ENCODE measurements around the gene BAZ2B. TPM values are rescaled to one million over a fixed set of nuclear protein-coding genes. Genes with fewer than 3 reads are reported as not detected.

The BAZ2B gene
- total and polyA plus RNA-seq, 9 of the 15 experiments (the other 6 are each of a cell fraction or from before 2014, with no cell fraction given) = 7.5 to 38.6 (median 19.8) TPM

DNA sequence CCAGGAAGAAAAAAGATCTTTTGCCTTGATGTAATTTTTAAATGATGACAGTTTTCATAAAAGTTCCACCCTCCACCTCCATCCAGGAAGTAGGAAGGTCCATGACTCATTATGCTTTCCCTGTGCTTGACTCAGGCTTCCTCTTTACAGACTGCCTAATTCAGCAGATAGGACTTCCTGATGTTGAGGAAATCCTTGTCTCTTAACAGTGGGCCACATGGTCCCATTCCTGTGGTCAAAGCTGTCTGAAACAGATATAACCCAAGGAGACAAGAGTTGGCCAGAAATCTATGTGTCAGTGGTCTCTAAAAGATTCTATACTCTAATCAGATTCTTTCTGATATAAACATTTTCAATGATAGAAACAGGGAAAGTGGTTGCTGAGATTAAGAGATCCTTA lies 119.1 kb downstream of the BAZ2B start (continued):
- TF ChIP-seq, protein P1, sequence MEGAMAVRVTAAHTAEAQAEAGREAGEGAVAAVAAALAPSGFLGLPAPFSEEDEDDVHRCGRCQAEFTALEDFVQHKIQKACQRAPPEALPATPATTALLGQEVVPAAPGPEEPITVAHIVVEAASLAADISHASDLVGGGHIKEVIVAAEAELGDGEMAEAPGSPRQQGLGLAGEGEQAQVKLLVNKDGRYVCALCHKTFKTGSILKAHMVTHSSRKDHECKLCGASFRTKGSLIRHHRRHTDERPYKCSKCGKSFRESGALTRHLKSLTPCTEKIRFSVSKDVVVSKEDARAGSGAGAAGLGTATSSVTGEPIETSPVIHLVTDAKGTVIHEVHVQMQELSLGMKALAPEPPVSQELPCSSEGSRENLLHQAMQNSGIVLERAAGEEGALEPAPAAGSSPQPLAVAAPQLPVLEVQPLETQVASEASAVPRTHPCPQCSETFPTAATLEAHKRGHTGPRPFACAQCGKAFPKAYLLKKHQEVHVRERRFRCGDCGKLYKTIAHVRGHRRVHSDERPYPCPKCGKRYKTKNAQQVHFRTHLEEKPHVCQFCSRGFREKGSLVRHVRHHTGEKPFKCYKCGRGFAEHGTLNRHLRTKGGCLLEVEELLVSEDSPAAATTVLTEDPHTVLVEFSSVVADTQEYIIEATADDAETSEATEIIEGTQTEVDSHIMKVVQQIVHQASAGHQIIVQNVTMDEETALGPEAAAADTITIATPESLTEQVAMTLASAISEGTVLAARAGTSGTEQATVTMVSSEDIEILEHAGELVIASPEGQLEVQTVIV (CRISPR knock-in tag; IDR thresholded peaks at IDR 0.05; ENCODE audit: borderline replicate concordance) = no peak
- TF ChIP-seq CBX8 (IDR thresholded peaks at IDR 0.05; ENCODE audit: borderline replicate concordance, extremely low read depth, low read depth, low read length, poor library complexity, severe bottlenecking) (no peak), SIN3B (IDR thresholded peaks at IDR 0.05; ENCODE audit: low read depth) (no peak), ZBED1 (IDR thresholded peaks at IDR 0.05) (no peak), U2AF2 (optimal IDR thresholded peaks at IDR 0.05; ENCODE audit: low read depth, low read length) (no peak), MTA1 (IDR thresholded peaks at IDR 0.05; ENCODE audit: borderline replicate concordance) (no peak), SMAD4 (CRISPR knock-in tag; conservative IDR thresholded peaks at IDR 0.05) (peak; percentile 75), DACH1 (IDR thresholded peaks at IDR 0.05; ENCODE audit: partially characterized antibody) (no peak), ELF2 (CRISPR knock-in tag; IDR thresholded peaks at IDR 0.05) (no peak), IRF2 (CRISPR knock-in tag; IDR thresholded peaks at IDR 0.05) (no peak), BDP1 (IDR thresholded peaks at IDR 0.05; ENCODE audit: insufficient read depth, insufficient read length) (no peak), OTX1 (CRISPR knock-in tag; IDR thresholded peaks at IDR 0.05) (no peak), CHCHD3 (CRISPR knock-in tag; IDR thresholded peaks at IDR 0.05) (no peak), PTRF (tag; IDR thresholded peaks at IDR 0.05) (no peak), NFRKB (IDR thresholded peaks at IDR 0.05; ENCODE audit: low read depth) (no peak), ZNF23 (CRISPR knock-in tag; IDR thresholded peaks at IDR 0.05) (no peak), MYC (IDR thresholded peaks at IDR 0.05; ENCODE audit: low read depth, low read length) (peak; percentile 84), MYC (CRISPR knock-in tag; IDR thresholded peaks at IDR 0.05; ENCODE audit: borderline replicate concordance, low read depth) (no peak), HNRNPH1 (optimal IDR thresholded peaks at IDR 0.05; ENCODE audit: low read depth, low read length) (no peak)
- TF ChIP-seq, protein P2, sequence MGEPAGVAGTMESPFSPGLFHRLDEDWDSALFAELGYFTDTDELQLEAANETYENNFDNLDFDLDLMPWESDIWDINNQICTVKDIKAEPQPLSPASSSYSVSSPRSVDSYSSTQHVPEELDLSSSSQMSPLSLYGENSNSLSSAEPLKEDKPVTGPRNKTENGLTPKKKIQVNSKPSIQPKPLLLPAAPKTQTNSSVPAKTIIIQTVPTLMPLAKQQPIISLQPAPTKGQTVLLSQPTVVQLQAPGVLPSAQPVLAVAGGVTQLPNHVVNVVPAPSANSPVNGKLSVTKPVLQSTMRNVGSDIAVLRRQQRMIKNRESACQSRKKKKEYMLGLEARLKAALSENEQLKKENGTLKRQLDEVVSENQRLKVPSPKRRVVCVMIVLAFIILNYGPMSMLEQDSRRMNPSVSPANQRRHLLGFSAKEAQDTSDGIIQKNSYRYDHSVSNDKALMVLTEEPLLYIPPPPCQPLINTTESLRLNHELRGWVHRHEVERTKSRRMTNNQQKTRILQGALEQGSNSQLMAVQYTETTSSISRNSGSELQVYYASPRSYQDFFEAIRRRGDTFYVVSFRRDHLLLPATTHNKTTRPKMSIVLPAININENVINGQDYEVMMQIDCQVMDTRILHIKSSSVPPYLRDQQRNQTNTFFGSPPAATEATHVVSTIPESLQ (CRISPR knock-in tag; IDR thresholded peaks at IDR 0.05) = no peak
- TF ChIP-seq, protein P3, sequence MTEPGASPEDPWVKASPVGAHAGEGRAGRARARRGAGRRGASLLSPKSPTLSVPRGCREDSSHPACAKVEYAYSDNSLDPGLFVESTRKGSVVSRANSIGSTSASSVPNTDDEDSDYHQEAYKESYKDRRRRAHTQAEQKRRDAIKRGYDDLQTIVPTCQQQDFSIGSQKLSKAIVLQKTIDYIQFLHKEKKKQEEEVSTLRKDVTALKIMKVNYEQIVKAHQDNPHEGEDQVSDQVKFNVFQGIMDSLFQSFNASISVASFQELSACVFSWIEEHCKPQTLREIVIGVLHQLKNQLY (CRISPR knock-in tag; conservative IDR thresholded peaks at IDR 0.05) = no peak
- TF ChIP-seq, protein P4, sequence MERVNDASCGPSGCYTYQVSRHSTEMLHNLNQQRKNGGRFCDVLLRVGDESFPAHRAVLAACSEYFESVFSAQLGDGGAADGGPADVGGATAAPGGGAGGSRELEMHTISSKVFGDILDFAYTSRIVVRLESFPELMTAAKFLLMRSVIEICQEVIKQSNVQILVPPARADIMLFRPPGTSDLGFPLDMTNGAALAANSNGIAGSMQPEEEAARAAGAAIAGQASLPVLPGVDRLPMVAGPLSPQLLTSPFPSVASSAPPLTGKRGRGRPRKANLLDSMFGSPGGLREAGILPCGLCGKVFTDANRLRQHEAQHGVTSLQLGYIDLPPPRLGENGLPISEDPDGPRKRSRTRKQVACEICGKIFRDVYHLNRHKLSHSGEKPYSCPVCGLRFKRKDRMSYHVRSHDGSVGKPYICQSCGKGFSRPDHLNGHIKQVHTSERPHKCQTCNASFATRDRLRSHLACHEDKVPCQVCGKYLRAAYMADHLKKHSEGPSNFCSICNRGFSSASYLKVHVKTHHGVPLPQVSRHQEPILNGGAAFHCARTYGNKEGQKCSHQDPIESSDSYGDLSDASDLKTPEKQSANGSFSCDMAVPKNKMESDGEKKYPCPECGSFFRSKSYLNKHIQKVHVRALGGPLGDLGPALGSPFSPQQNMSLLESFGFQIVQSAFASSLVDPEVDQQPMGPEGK (CRISPR knock-in tag; IDR thresholded peaks at IDR 0.05; ENCODE audit: borderline replicate concordance) = no peak
- TF ChIP-seq, protein P5, sequence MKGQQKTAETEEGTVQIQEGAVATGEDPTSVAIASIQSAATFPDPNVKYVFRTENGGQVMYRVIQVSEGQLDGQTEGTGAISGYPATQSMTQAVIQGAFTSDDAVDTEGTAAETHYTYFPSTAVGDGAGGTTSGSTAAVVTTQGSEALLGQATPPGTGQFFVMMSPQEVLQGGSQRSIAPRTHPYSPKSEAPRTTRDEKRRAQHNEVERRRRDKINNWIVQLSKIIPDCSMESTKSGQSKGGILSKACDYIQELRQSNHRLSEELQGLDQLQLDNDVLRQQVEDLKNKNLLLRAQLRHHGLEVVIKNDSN (CRISPR knock-in tag; IDR thresholded peaks at IDR 0.05) = peak; percentile 40; the same call in 1 of the 2 replicates

All from K562 (cell line).